Myocyte (in vitro differentiated cells): ENCODE results near the gene CSNK1G3. TPM values are rescaled to one million over a fixed set of nuclear protein-coding genes. Genes with fewer than 3 reads are reported as not detected.
"Not testable (repeated sequence)": the region's sequence is repeated elsewhere in the genome, so short reads cannot be mapped to it uniquely, and the experiment has no call there.

Experiments used
- DNase-seq: peaks from one replicate; pipeline ENCODE4 v3.0.0-alpha.2; 2012; ENCODE audit warnings: low read depth
- total RNA-seq: library from RNA; depleted of rRNA; stranded (reverse); fragments of >200 nt; gene quantifications from 2 replicates; pipeline ENCODE4 v1.2.3, GENCODE V29; 2014

Gene CSNK1G3
- total RNA-seq, 1 donor from 2014 or later = 38.9 TPM

DNA sequence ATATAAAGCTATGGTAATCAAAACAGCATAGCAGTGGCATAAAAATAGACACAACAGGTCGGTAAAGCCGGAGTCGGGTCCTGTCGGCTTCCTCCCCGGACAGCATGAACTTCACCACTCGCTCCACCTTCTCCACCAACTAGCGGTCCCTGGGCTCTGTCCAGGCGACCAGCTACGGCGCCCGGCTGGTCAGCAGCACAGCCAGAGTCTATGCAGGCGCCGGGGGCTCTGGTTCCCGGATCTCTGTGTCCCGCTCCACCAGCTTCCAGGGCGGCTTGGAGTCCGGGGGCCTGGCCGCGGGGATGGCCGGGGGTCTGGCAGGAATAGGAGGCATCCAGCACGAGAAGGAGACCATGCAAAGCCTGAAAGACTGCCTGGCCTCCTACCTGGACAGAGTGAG, 124.0 kb downstream of the CSNK1G3 start:
- no peak for DNase-seq

DNA sequence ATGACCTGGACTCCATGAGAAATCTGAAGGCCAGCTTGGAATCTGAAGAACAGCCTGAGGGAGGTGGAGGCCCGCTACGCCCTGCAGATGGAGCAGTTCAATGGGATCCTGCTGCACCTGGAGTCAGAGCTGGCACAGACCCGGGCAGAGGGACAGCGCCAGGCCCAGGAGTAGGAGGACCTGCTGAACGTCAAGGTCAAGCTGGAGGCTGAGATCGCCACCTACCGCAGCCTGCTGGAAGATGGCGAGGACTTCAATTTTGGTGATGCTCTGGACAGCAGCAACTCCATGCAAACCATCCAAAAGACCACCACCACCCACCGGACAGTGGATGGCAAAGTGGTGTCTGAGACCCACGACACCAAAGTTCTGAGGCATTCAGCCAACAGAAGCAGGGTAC, 125.1 kb downstream of the CSNK1G3 start:
- not testable (repeated sequence) for DNase-seq

- no peak for DNase-seq
Observed at GRCh38 chr5:123639244-123639643, 127.3 kb downstream of the CSNK1G3 start.

DNA sequence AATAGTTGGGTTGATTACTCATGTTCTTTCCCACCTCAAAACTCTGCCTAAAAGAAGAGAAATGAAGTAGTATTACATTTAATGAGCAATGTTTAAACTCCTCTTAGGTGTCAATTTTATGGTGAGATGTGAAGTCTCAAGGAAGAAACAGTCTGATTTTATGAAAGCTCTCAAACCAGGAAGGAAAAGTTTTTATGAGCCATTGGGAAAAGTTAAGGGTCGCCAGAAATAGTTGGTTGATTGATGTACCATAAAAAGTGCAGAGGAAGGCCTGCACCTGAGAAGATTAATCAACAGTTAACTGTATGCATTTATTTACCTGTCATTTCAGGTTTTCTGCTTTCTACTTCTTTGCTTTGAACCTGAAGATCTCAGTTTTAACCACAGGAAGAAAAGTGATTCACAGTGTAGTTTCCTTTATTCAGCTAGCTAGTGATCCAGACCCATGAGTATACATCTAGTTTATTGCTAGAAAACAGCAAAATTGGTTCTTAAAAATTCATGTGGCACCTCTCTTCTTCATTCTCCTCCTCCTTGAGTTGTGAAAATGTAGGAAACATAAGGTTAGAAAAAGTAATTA, 133.1 kb downstream of the CSNK1G3 start:
- no peak for DNase-seq

DNA sequence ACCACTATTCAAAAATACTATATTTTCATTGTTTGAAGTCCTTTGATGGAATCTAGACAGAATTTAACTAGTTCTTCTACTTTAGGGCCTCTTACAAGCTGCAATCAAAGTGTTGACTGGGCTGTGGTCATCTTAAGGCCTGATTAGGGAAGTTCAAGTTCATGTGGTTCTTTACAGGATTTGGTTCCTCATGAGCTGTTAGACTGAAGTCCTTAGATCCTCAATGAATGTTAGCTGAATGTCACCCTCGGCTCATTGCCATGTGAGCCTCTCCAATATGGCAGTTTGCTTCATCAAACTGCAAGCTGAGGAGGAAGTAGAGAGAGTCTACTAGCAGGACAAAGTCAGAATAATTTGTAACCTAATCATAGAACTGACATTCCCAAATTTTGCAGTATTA, 135.1 kb downstream of the CSNK1G3 start:
- DNase-seq = no peak

DNA sequence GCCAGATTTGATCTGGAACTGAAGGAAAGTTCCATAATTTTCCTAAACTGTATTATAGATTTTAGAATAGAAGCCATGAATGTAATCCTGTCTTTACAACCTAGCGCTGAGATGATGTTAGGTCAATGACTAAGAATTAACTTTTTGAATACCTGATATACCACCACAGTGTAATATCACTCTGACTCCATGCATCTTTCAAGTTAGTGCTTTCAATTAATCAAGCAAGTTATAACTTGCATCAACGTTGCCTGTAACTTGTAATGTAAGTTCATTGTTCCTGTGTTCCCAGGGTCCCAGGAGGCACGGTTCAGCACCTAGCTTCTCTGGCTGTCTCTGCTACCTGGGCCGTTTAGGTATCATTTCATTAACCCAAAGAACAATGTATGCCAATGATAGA, 139.3 kb downstream of the CSNK1G3 start:
- no peak for DNase-seq

DNA sequence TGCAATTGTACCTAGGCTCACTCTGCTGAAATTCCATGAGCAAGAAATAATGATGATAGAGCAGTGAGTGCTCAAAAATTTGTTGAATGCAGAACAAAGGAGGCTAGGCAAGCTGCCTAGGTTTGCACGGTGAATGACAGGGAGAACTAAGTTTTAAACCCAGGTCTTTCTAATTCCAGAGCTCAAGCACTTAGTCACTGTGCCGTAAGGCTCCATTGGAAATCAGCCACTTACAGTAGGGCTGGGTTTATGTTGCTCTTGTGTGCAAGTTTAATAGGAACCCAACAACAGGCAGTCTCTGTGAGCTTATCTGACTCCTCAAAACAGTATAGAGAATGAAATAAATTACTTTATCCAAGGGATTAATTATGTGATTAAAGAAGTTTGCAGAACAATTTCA, 147.0 kb downstream of the CSNK1G3 start:
- no peak for DNase-seq

GRCh38 chr5:123659495-123659894, 147.5 kb downstream of the CSNK1G3 start:
- no peak for DNase-seq

GRCh38 chr5:123664961-123665360, 153.0 kb downstream of the CSNK1G3 start:
- DNase-seq = no peak

- DNase-seq = no peak
Observed at GRCh38 chr5:123665822-123666371, 153.9 kb downstream of the CSNK1G3 start.

Other genes starting within 250 kb of the CSNK1G3 start
- 9.1 and 12.1 TPM in 2 replicates for gene CEP120, start 88.8 kb upstream of the CSNK1G3 start, total RNA-seq